MG63 (cell line): Measurements from ENCODE around the gene PRSS27. TPM values are rescaled to one million over a fixed set of nuclear protein-coding genes. Genes with fewer than 3 reads are reported as not detected.
A peak's percentile ranks its signal among the peaks of the same experiment; 100 is the strongest.
"Not testable (repeated sequence)": the region's sequence is repeated elsewhere in the genome, so short reads cannot be mapped to it uniquely, and the experiment has no call there.

Source experiments
- DNase-seq: peaks from one replicate; pipeline ENCODE4 v3.0.0-alpha.2; 2020
- H3K27me3 ChIP-seq: fragments of 250-450 bp; sonication (Bioruptor Pico); 2 replicates; pipeline ENCODE4 v1.5.1; 2020; ENCODE audit warnings: mild to moderate bottlenecking, moderate library complexity
- H3K36me3 ChIP-seq: fragments of 250-450 bp; sonication (Bioruptor Pico); 2 replicates; pipeline ENCODE4 v1.5.1; 2020; ENCODE audit warnings: mild to moderate bottlenecking, moderate library complexity
- H3K4me3 ChIP-seq: fragments of 250-450 bp; sonication (Bioruptor Pico); 2 replicates; pipeline ENCODE4 v1.5.1; 2020; ENCODE audit warnings: mild to moderate bottlenecking, moderate library complexity
- H3K9me3 ChIP-seq: fragments of 250-450 bp; sonication (Bioruptor Pico); 2 replicates; pipeline ENCODE4 v1.5.1; 2020; ENCODE audit warnings: mild to moderate bottlenecking, moderate library complexity
- total RNA-seq: library from RNA; depleted of rRNA; stranded (reverse); fragments of >200 nt; shearing (Covaris generic); gene quantifications from 2 replicates; pipeline ENCODE4 v1.2.3, GENCODE V29; 2014; ENCODE audit warnings: low replicate concordance

PRSS27 gene
- total RNA-seq, 1 experiment from 2014 or later = 1.7 TPM

- H3K4me3 ChIP-seq, DNase-seq, H3K27me3 ChIP-seq, H3K9me3 ChIP-seq: not testable (repeated sequence)
- peaks cover 63% of the 10 kb centered on the region for H3K36me3 ChIP-seq
These were observed 23.3 kb downstream of the PRSS27 start for GRCh38 chr16:2696601-2697250.

GRCh38 chr16:2692948-2693651 lies 26.9 kb downstream of the PRSS27 start:
- Histone ChIP-seq H3K27me3 (no peaks in the 10 kb centered on the region), H3K36me3 (peaks cover 46% of the 10 kb centered on the region), H3K9me3 (no peaks in the 10 kb centered on the region), H3K4me3 (no peak overlapping the region)
- DNase-seq = peak; percentile 49

GRCh38 chr16:2692251-2692947 lies 27.6 kb downstream of the PRSS27 start:
- peak; percentile 78 for DNase-seq
- no peaks in the 10 kb centered on the region for H3K27me3 ChIP-seq
- H3K9me3 ChIP-seq = no peaks in the 10 kb centered on the region
- H3K4me3 ChIP-seq = no peak overlapping the region
- H3K36me3 ChIP-seq = peaks cover 44% of the 10 kb centered on the region

- H3K9me3 ChIP-seq = no peaks in the 10 kb centered on the region
- peak; percentile 72 for DNase-seq
- no peaks in the 10 kb centered on the region for H3K27me3 ChIP-seq
- H3K4me3 ChIP-seq = no peak overlapping the region
- peaks cover 42% of the 10 kb centered on the region for H3K36me3 ChIP-seq
These were observed 28.4 kb downstream of the PRSS27 start for GRCh38 chr16:2691491-2692248.

- DNase-seq = no peak
- Histone ChIP-seq H3K9me3 (no peaks in the 10 kb centered on the region), H3K4me3 (no peak overlapping the region), H3K36me3 (peaks cover 42% of the 10 kb centered on the region), H3K27me3 (no peaks in the 10 kb centered on the region)
These were observed 29.2 kb downstream of the PRSS27 start for GRCh38 chr16:2690852-2691251.

- no peak overlapping the region for H3K4me3 ChIP-seq
- H3K9me3 ChIP-seq = no peaks in the 10 kb centered on the region
- peak; percentile 55 for DNase-seq
- peaks cover 42% of the 10 kb centered on the region for H3K36me3 ChIP-seq
- no peaks in the 10 kb centered on the region for H3K27me3 ChIP-seq
These were observed 29.8 kb downstream of the PRSS27 start for GRCh38 chr16:2689968-2690801.

- H3K27me3 ChIP-seq, H3K9me3 ChIP-seq, DNase-seq, H3K4me3 ChIP-seq: not testable (repeated sequence)
- peaks cover 42% of the 10 kb centered on the region for H3K36me3 ChIP-seq
These were observed 30.6 kb downstream of the PRSS27 start for GRCh38 chr16:2689422-2689821.

GRCh38 chr16:2687531-2688308 lies 32.3 kb downstream of the PRSS27 start:
- no peak for DNase-seq
- no peaks in the 10 kb centered on the region for H3K9me3 ChIP-seq
- H3K27me3 ChIP-seq = no peaks in the 10 kb centered on the region
- H3K4me3 ChIP-seq = no peak overlapping the region
- H3K36me3 ChIP-seq = peaks cover 35% of the 10 kb centered on the region

GRCh38 chr16:2686912-2687507 lies 33.0 kb downstream of the PRSS27 start:
- H3K9me3 ChIP-seq = no peaks in the 10 kb centered on the region
- no peak for DNase-seq
- no peaks in the 10 kb centered on the region for H3K27me3 ChIP-seq
- H3K36me3 ChIP-seq = peaks cover 31% of the 10 kb centered on the region
- H3K4me3 ChIP-seq = no peak overlapping the region

GRCh38 chr16:2686075-2686474 lies 33.9 kb downstream of the PRSS27 start:
- H3K9me3 ChIP-seq, H3K4me3 ChIP-seq, H3K27me3 ChIP-seq, DNase-seq: not testable (repeated sequence)
- H3K36me3 ChIP-seq = peaks cover 30% of the 10 kb centered on the region

GRCh38 chr16:2683041-2683440 lies 37.0 kb downstream of the PRSS27 start:
- not testable (repeated sequence) for H3K27me3 ChIP-seq, H3K9me3 ChIP-seq, DNase-seq
- Histone ChIP-seq H3K36me3 (peaks cover 25% of the 10 kb centered on the region), H3K4me3 (peak overlapping the region; percentile 98)

- no peaks in the 10 kb centered on the region for H3K27me3 ChIP-seq
- DNase-seq = peak; percentile 98
- peak within 1 kb of the TSS; percentile 98 for H3K4me3 ChIP-seq
- peaks cover 20% of the 10 kb centered on the region for H3K36me3 ChIP-seq
- H3K9me3 ChIP-seq = no peaks in the 10 kb centered on the region
These were observed 37.6 kb downstream of the PRSS27 start, which contains the start of gene KCTD5 for GRCh38 chr16:2682209-2683021. Gene KCTD5 (plus strand): TSS chr16:2682523. CDS start chr16:2682549, 26 bp downstream.

GRCh38 chr16:2680360-2680759 lies 39.7 kb downstream of the PRSS27 start:
- not testable (repeated sequence) for H3K4me3 ChIP-seq, H3K9me3 ChIP-seq, H3K27me3 ChIP-seq
- DNase-seq = peak; percentile 63
- peaks cover 16% of the 10 kb centered on the region for H3K36me3 ChIP-seq

- not testable (repeated sequence) for H3K9me3 ChIP-seq, H3K27me3 ChIP-seq, H3K4me3 ChIP-seq, DNase-seq
- peaks cover 16% of the 10 kb centered on the region for H3K36me3 ChIP-seq
These were observed 40.1 kb downstream of the PRSS27 start for GRCh38 chr16:2679902-2680301.
